ENCODE results near the gene ITPR2.
"Not testable (repeated sequence)": the region's sequence is repeated elsewhere in the genome, so short reads cannot be mapped to it uniquely, and the experiment has no call there.

ITPR2 gene

GRCh38 chr12:26433701-26434100 is 399.3 kb downstream of the ITPR2 start:
- FAIRE-seq = not testable (repeated sequence)

- FAIRE-seq = no peak
These were observed 401.8 kb downstream of the ITPR2 start for GRCh38 chr12:26431211-26431610.

- not testable (repeated sequence) for FAIRE-seq
These were observed 402.4 kb downstream of the ITPR2 start for GRCh38 chr12:26430596-26430995.

- no peak for FAIRE-seq
These were observed 403.8 kb downstream of the ITPR2 start for GRCh38 chr12:26429070-26429691.

GRCh38 chr12:26428420-26428819 is 404.6 kb downstream of the ITPR2 start:
- no peak for FAIRE-seq

GRCh38 chr12:26426652-26427051 is 406.3 kb downstream of the ITPR2 start:
- peak; percentile 73 for FAIRE-seq

- no peak for FAIRE-seq
These were observed 407.3 kb downstream of the ITPR2 start for GRCh38 chr12:26425587-26426260.

GRCh38 chr12:26422839-26423398 is 410.1 kb downstream of the ITPR2 start:
- FAIRE-seq = no peak

GRCh38 chr12:26416550-26416949 is 416.4 kb downstream of the ITPR2 start:
- no peak for FAIRE-seq

GRCh38 chr12:26410689-26411088 is 422.3 kb downstream of the ITPR2 start:
- no peak for FAIRE-seq

GRCh38 chr12:26406813-26407212 is 426.2 kb downstream of the ITPR2 start:
- FAIRE-seq = no peak

- FAIRE-seq = no peak
These were observed 426.6 kb downstream of the ITPR2 start for GRCh38 chr12:26406391-26406790.

GRCh38 chr12:26403601-26404000 is 429.4 kb downstream of the ITPR2 start:
- no peak for FAIRE-seq

GRCh38 chr12:26402648-26403047 is 430.3 kb downstream of the ITPR2 start:
- FAIRE-seq = no peak

- FAIRE-seq = no peak
These were observed 431.1 kb downstream of the ITPR2 start for GRCh38 chr12:26401874-26402273.

- FAIRE-seq = no peak
These were observed 432.4 kb downstream of the ITPR2 start for GRCh38 chr12:26400627-26401026.

GRCh38 chr12:26399381-26399780 is 433.6 kb downstream of the ITPR2 start:
- no peak for FAIRE-seq

GRCh38 chr12:26396402-26396801 is 436.6 kb downstream of the ITPR2 start:
- no peak for FAIRE-seq

GRCh38 chr12:26389343-26389742 is 443.7 kb downstream of the ITPR2 start:
- FAIRE-seq = no peak

GRCh38 chr12:26384536-26384935 is 448.5 kb downstream of the ITPR2 start:
- FAIRE-seq = no peak

- FAIRE-seq = no peak
These were observed 450.0 kb downstream of the ITPR2 start for GRCh38 chr12:26383041-26383440.

GRCh38 chr12:26380897-26381296 is 452.1 kb downstream of the ITPR2 start:
- no peak for FAIRE-seq

GRCh38 chr12:26379777-26380467 is 453.1 kb downstream of the ITPR2 start:
- FAIRE-seq = no peak

- no peak for FAIRE-seq
These were observed 454.3 kb downstream of the ITPR2 start for GRCh38 chr12:26378711-26379110.

Data from TTC549 (cell line).